HG02938 (cell line): ENCODE results near the gene DSC1.
"Not testable (repeated sequence)": the region's sequence is repeated elsewhere in the genome, so short reads cannot be mapped to it uniquely, and the experiment has no call there.

Experiments
- ATAC-seq: cut with Tn5 transposase; IDR thresholded peaks from one replicate; pipeline ENCODE4 v1.9.1; 2021; ENCODE audit warnings: mild to moderate bottlenecking, moderate library complexity; ENCODE audit not compliant: unreplicated experiment

DSC1 gene

DNA sequence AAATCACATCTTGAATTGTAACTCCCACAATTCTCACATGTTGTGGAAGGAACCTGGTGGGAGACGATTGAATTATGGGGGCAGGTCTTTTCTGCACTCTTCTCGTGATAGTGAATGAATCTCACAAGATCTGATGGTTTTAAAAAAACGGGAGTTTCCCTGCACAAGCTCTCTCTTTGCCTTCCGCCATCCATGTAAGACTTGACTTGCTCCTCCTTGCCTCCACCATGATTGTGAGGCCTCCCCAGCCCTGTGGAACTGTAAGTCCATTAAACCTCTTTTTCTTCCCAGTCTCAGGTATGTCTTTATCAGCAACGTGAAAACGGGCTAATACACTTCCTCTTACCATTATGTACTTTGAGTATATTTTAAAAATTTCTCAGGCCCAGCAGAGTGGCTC is 14.7 kb upstream of the DSC1 start:
- not testable (repeated sequence) for ATAC-seq

DNA sequence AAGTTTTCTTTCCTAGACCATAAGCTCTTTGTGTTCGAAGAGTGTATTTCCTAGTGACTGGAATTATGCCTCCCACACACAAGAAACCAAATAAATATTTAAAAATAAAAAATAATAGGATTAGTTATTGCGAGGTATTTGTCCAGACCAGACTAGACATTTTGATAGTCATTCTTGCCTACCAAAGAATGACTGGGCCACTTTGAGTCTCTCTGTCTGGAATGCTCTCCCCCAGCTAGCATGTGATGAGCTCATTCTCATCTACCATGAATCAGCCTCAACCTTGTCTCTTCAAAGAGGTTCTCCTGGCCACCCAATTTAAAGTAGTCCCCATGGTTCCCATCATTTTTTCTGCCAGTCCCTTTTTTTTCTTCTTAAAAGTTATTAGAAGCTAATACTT is 13.9 kb upstream of the DSC1 start:
- no peak for ATAC-seq

DNA sequence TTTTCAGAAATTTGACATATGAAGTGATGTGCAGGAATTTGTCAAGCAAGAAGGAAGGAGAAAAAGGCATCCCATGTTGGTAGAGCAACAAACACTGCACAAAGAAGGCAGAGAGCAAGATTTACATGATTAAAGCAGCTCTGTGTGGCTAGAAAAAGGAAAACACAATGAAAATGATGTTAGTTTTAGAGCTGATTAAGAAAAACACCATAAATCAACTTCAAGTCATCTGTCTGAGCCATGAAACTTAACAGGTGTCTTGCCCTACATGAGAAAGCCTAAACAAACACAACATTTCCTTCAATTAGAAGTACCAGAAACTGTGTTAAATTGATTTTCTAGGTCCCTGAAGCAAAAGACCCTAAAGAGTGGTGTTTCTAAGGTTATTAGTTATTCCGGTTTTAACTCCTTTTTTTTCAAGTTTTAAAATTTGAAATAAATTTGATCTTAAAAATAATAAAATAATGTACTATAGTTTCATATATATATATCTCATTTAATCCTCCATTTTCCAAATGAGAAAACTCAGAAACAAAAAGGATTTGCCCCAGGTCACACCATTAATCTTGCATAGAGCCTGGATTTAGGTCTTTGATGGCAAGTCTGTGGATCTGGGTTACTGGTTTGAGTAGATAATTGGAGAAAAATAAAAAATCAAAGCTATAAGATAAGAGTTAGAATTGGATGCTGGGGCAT is 8.6 kb upstream of the DSC1 start:
- ATAC-seq, result no peak

DNA sequence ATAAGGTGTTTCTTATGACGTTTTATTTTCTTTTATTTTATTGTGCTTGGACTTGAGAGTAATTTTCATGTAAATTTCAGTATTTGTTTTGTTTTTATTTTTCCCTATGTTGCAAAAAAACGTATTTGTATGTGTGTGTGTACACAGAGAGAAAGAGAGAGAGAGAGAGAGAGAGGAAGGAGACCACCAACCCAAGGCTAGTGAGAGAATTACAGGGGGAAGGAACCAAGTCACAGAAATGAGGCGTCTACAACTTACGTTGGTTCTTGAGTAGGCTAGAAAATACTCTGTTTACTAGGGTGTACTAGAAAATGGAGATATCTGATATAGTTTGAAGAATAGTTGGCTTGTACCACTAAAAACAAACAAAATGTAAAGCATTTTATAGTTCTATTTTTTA is 7.7 kb upstream of the DSC1 start:
- no peak for ATAC-seq

DNA sequence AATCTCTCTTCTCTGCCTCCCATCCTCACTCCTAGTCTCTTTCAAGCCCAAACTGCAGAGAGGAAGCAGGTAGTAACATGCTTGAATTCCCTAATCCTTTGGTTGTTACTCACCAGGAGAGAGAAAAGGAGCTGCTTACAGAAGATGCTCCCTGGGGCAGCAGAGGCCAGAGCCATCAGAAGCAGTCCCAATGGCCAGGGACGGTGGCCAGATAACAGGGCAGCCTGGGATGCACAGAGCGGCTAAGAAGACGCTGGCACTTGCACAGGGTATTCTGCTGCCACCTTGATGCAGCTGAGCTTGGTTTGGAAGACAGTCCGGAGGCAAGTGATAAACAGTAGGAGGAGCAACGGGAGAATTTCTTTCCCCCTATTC is 250 bp downstream of the DSC1 start:
- ATAC-seq, result no peak

DNA sequence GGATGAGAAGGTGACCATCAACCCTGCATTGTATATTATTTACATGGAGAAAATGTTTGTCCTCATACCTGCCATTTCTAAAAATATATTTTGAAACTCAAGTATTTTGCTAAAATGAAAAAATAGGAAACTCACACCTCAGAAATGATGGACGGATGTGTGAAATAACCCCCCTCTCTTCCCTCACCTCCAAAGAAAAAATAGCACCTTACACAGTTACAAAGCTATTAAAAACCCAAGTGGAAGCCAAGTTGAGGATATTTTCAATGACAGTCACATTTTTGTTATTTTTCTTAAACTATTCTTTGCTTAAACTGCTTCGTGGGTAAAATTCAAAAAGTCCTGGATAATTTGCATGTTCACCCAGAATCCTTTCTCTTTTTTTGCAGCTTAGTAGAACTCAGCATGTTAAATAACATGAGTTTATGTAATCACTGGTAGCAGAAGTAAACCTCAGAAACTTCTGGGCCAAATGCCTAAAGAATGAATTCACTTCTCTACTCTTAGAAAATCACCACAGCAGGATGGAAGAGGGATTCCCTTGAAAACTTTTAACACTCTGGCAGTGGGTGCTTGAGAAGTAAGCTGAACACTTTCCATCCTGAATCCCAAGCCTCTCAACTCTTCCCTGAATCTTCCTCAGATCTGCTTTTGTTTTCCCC is 768 bp downstream of the DSC1 start:
- no peak for ATAC-seq

DNA sequence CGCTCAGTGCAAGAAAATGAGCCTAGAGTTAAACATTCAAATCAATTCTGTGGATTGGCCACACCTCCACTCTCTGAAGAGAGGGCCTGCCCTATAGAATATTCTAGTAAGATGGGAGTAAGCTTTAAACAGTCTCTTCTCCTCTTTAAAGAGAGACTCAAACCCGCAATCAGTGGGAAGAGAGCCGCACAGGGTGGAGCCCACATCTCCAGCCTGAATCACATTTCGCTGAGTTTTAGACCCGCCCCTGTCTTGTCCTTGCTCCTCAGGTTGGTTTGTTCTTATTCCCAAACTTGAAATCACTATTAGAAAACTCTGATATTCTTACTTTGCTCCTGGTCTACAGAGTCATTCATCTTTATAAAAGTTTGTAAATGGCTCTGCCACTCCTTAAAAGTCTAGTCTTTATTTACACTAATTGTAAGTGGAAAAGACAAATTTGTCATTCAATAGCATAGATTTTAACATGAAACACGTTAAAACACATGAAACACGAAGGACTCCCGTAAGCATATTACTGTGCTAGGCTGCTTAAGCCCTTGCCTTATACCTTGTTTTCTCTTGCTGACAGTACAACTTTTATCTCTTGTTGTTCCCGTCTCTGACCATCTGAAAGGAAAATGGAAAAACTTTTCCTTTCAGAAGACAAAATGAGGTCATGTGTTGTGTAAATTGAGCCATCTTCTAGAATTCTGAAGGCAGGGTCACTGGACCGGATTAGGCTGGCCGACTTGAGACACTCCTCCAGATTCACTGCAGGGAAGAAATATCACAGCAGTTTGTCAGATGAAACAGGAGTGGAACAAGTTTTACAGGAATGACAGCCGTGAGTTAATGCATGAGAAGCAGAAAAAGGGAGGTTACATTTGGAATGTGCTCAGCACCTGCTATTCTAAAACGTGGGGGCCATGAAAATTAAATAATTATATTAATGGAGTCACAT is 5.6 kb downstream of the DSC1 start:
- ATAC-seq, result no peak

DNA sequence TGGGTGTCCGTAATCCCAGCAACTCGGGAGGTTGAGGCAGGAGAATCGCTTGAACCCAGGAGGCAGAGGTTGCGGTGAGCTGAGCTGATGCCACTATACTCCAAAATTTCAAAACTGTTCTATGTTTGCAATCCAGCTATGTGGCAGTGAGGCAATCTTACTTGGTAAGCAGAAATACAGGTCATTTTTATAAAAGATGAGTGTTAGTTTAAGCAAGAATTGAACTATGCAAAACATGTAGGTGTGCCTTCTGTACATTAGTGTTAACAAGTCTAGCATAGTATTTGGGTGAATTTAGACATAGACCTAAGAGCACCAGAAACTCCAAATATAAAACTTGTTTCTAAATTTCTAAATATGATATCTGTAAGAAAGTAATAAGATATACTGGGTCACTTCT is 7.2 kb downstream of the DSC1 start:
- ATAC-seq, result no peak

DNA sequence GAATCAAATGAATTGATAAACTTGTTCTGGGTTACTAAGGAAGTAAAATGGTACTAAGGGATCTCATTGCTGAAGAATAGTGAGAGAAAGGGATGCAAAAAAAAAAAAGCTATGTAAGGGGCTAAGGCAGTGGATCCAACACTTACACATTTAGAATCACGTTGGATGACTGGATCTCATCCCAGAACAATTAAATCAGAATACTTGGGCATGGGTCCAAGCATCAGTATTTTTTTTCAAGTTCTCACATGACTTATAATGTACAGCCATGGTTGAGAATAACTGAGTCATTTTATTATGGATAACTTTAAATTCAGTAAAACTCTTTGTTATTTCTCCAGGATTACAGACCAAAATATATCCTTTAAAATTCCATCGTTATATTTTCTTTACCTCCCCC is 8.5 kb downstream of the DSC1 start:
- no peak for ATAC-seq

DNA sequence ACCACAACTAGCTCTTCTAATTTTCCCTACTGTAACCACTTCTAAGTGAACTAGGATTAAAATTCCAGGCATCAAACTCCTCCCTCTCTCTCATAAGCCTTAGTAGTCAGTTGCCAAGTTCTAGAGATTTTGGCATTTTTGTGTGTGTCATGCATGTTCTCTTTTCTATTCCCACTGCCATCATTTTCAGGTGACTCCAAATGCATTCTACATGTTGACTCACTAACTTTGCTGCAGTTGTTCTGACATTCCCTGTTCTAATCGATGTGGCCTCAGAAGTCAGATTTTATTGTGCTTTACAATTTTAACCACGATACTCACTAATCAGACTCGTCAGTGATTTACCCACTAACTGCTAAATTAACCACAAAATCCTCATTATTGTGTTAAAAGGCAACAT is 13.3 kb downstream of the DSC1 start:
- no peak for ATAC-seq

DNA sequence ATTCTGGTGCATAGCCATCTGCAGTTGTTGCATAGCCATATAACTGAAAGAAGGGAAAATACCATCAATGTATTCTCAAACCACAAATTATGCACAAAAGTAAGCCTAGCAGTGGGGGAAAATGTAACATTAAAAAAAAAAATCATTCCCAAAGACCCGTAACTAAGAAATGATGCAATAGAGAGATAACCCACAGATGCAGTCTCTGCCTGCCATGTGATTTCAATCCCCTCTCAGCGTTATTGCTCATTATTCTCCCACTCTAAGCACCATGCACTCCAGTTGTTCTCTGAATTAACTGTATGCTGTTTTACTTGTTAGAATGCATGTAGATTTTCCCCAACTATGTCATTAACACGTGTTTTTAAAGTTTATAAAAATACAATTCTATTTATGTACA is 14.1 kb downstream of the DSC1 start:
- ATAC-seq, result no peak

DNA sequence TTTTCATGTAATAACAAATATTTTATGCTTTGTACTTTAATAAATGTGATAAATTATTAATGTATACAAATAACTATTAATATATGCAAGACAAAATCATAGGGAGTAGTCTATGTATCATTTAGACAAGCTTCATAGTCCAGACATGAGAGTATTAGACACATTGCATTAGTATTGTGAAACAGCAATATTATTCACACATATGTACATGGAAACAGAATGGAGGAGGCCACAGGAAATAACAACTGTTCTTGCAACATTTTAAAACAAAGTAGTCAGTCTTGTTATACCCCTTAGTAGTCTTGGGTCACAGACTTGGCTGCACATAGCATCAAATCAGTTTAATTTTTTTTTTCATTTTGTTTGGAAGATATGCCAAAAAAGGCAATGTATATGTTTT is 15.8 kb downstream of the DSC1 start:
- no peak for ATAC-seq

DNA sequence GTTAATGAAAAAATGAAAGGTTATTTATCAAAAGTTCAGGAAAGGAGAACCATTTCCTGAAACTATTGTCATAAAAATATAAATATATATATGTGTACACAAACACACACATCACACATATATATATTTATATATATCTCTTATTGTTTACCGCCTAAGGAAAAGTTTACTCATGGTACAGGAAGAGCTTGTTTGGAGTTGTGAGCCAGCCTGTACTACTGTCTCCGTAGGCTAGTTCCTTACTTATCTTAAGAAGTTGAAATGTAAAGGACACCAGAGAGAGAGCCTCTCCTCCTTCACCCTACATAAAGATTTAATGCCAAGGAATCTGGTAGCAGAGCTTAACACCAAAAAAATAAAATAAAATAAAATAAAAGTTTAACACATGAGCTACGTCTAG is 19.6 kb downstream of the DSC1 start:
- ATAC-seq, result no peak

DNA sequence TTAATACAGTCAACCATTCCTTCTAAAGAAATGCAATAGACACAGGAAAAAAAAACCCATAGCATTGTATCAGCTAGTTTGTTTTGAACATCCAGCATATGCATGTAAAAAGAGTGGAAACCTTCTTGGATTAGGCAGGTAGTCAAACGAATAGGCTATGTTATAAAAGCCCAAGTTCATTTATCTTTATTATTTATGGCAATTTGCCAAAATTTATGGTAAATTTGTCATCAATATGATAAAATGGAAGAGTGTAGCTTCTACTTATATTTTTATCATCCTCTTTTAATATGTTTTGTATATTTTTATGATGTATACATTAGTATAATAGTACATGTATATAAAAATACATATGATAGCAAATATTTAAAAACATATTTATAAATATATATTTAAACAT is 23.9 kb downstream of the DSC1 start:
- no peak for ATAC-seq

DNA sequence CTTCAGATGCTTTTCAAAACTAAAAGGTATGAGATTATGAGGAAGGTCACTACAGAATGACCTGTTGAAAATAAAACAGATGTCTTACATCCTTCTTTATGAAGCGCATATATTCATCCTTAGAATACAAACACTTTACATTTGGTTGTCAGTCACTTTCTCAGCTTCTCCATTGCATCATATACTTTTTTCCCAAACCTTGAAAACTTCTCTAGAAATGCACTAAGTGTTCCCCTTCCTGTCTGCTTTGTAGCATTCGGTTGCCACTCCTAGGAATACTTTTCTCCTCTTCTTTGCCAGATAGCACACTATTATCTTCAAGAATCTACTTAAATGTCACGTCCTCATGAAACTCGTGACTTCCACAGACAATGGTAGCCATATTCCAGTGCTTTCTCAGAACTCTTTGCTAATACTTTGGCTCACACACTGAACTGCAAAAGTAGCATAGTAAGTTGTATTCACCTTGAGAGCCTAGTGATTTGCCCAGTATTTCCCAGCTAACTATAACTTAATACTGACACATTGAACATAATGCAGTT is 27.6 kb downstream of the DSC1 start:
- ATAC-seq, result no peak

DNA sequence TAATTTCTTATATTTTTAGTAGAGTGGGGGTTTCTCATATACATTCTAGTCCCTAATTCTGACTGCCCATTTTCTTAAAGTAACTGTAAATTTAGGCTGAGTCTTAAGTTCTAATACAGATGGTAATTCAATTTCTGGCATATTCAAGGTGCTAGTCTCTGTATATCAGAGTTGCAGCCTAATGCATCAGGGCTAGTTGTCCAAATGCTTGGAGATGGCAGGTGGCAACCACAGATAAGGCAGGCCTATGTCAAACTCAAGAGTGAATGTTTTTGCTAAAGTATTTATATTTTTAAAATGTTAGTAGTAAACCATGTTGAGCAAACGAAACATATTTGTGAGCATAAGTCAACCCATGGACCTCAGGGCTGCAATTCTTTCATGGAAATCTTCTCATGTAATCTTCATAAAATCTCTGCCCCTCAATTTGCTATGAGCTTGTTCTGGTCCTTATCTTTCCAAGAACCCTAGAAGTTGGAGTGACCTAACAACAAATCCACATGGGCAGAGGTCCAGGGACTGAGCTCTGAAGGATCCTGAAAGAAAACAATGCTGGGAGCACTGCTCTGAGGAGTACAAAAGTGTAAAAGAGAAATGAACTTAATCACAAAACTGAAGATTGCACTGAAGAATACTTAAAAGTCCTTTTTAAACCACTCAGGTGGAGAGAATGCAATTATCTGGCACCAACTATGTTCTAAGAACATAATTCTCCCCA is 33.1 kb downstream of the DSC1 start:
- ATAC-seq, result no peak

DNA sequence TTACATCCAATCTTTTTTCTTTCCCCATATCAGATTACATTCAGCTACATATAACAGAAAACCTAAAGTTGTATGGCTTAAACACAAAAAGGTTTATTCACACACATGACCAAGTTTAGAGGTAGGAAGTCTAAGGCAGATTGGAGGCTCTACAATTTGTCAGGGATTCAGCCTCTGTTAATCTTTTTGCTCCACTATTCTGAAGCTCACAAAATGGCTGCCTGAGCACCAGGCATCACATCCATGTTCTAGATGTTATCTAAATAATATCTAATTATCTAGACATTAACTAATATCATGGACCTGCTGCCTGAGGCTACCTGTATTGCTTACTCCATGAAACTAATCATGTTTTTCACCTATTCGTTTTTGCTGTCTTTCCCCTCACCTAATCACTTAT is 36.8 kb downstream of the DSC1 start:
- ATAC-seq, result no peak

DNA sequence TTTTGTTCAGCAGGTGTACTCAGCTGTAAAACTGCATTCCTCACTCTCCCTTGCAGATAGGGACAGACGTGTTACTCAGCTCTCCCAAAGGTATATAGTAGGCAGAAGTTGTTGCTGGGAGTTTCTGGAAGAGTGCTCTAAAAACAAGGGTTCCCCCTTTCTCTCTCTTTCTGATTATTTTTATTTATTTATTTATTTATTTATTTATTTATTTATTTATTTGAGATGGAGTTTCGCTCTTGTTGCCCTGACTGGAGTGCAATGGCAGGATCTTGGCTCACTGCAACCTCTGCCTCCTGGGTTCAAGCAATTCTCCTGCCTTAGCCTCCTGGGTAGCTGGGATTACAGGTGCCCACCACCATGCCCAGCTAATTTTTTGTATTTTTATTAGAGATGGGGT is 39.5 kb downstream of the DSC1 start:
- ATAC-seq, result not testable (repeated sequence)

DNA sequence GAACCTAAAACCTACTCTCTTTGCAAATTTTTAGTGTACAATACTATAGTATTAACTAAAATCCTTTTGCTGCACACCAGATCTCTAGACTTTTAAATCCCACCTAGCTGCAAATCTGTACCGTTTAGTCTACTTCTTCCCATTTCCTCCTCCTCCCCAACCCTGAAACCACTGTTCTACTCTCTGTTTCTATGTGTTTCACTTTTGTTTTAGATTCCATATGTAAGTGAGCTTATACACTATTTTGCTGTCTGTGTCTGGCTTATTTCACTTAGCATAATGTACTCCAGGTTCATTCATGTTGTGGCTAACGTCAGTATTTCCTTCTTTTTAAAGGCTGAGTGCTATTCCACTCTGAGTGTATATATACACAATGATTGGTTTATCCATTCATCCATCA is 42.1 kb downstream of the DSC1 start:
- ATAC-seq, result no peak

DNA sequence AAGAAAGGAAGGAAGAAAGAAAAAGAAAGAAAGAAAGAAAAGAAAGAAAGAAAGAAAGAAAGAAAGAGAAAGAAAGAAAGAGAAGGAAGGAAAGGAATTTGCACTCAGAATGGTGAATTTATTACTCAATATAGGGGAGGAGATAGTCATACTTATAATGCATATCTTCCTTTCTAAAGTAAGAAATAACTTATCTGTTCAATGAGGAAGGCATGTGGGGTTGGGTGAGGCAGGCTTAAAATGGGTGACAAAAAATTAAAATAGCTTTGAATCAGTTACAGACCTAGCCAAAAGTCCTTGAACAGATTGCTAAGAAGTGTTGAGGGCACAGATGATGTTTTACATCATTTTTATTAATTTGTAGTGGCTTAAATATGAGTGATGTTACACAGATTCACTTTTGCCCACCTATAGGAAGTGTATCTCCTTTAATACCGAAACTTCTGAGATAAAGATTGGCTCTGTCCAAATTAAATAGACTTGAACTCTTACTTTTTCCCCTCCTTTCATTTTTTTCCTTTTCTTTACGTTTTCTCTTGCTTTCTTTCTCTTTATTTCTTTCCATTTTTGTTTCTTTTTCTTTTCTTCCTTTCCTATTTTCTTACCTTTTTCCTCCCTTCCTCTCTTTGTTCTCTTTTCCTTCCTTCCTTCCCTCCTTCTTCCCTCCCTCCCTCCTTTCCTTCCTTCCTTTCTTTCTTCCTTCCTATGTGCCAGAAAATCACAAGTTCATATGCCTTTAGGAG is 45.6 kb downstream of the DSC1 start:
- ATAC-seq, result no peak
